GM12801 (cell line): Measurements from ENCODE around the gene IKZF1.

Source experiments
- TF ChIP-seq, protein P1 (sequence below): IDR thresholded peaks from one replicate; pipeline ENCODE4 v1.5.1; 2011; ENCODE audit warnings: control low read depth; ENCODE audit not compliant: insufficient read length; ENCODE audit errors: extremely low read depth

Gene IKZF1

DNA sequence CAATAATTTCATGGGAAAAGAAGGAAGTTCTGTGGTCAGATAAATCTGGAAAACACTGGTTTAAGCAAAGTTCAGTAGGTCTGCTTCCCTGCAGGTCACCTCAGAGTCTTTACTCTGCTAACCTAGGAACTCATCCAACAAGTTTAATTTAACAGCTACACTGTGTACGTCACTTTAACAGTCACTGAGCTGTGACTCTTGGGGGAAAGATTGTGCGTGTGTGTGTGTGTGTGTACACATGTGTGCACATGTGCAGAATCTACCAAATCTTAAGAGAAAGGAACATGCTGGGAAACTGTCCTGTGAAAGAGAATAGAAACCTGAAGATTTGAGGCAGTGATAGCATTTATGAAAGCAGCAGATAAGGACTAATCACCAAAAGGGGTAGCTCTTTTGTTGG, 62.6 kb downstream of the IKZF1 start:
- TF ChIP-seq, protein P1, sequence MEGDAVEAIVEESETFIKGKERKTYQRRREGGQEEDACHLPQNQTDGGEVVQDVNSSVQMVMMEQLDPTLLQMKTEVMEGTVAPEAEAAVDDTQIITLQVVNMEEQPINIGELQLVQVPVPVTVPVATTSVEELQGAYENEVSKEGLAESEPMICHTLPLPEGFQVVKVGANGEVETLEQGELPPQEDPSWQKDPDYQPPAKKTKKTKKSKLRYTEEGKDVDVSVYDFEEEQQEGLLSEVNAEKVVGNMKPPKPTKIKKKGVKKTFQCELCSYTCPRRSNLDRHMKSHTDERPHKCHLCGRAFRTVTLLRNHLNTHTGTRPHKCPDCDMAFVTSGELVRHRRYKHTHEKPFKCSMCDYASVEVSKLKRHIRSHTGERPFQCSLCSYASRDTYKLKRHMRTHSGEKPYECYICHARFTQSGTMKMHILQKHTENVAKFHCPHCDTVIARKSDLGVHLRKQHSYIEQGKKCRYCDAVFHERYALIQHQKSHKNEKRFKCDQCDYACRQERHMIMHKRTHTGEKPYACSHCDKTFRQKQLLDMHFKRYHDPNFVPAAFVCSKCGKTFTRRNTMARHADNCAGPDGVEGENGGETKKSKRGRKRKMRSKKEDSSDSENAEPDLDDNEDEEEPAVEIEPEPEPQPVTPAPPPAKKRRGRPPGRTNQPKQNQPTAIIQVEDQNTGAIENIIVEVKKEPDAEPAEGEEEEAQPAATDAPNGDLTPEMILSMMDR: no peak

DNA sequence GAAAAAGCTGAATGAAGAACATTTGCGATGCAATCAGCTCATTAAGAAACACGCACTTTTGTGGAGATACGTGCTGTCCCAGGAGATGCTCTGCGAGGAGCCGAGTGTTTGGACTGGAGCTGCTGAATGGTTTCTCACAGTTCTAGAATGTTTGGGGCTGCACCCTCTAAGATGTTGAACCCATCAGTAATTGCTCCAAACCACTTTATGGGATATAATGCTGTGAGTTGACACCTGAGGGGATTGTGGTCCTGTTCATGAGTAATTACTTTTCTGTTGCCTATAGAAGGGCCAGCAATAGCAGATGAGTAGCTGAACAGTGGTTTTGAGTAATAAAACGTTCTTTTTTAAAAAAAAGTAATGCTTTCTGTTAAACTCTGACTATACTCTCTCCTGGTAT, 63.1 kb downstream of the IKZF1 start:
- TF ChIP-seq, protein P1: no peak

- TF ChIP-seq, protein P1: no peak
These were observed 63.9 kb downstream of the IKZF1 start for GRCh38 chr7:50368366-50368765.

DNA sequence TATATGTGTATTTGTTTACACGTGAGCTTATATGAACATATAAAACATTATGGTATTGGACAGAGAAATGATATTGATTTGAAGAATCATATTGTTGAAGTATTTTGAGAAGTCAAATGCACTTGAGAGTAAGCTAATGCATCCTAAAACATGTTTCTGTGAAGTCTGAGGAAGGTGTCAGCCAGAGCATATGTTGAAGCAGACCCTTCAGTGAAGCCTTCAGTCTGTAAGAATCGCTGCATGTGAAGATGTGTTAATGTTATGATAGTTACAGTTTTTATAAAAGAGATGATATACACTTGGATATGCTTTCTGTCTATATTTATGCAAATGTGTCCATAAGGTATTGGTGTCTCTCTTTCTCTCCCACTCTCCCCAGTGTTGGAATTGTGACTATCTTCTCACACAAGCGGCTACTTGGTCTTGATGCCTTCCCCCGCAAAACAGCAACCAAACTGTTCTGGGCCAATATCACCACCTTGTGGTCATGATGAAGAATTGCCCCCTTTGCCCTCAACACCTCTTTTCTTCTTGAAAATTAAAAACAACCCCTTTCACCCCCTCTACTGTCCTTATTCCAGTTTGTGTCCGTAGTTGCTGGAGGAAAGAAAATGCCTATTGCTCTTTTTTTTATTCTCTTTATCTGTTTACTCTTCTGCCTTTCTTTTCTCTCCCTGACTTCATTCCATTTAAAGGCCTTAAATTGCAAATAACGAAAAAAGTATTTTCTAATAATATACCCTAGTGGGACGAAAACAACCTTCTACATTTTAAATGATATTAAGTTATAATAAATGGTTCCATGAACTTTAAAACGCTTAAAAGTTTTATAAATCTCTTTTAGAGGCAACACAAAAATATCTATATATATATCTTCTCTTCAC, 64.9 kb downstream of the IKZF1 start:
- TF ChIP-seq, protein P1: no peak

- TF ChIP-seq, protein P1: no peak
These were observed 66.4 kb downstream of the IKZF1 start for GRCh38 chr7:50370884-50371283.

GRCh38 chr7:50371551-50372021, 67.1 kb downstream of the IKZF1 start:
- TF ChIP-seq, protein P1: no peak

- TF ChIP-seq, protein P1: no peak
These were observed 68.4 kb downstream of the IKZF1 start for GRCh38 chr7:50372923-50373322.
